Measurements from ENCODE around the gene SYDE1. TPM values are rescaled to one million over a fixed set of nuclear protein-coding genes. Genes with fewer than 3 reads are reported as not detected.
A peak's percentile ranks its signal among the peaks of the same experiment; 100 is the strongest.

The SYDE1 gene
- total and polyA plus RNA-seq, 2 of the 4 experiments (the other 2 are of a cell fraction): 19.4 to 64.9 TPM

DNA sequence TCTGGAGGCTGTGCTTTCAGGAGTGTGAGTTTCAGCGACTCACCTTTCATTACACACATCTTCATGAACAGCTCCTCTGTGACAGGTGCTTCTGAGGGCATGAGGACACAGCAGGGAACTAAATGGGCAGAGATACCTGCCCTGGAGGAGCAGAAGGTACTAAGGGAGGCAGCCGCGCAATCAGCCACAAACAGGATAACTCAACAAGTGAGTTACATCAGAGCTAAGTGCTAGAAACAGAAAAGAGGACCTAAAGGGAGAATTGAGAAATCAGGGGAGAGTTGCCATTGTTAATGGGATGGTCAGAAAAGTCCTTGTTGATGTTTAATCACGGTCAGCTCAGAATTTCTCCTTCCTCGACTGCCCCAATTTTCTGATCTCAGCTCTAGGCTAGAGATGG lies 42.5 kb downstream of the SYDE1 start:
- peaks cover 5% of the 10 kb centered on the region for H3K9me1 ChIP-seq (ENCODE audit: insufficient read depth, low read length)
- in situ Hi-C loops (cut with MboI; ENCODE audit: low sequenced_read_pairs): no loop called here
- DNase-seq: no peak
- no peak overlapping the region for H3K18ac ChIP-seq (ENCODE audit: low read depth, low read length)
- no peaks in the 10 kb centered on the region for H3K79me1 ChIP-seq (ENCODE audit: low read depth in 1 of 2, low read length in 2 of 2)
- no peak for ATAC-seq (ENCODE audit: low read depth)
- CTCF ChIA-PET: interaction anchor here (1.0 to 1.4 kb wide), 3 partner anchors 17 to 58 kb away, joined by 3 to 10 read pairs (median 5); no protein-coding TSS in a partner anchor
- no peak overlapping the region for H4K5ac ChIP-seq (ENCODE audit: low read depth, low read length)
- H2AK9ac ChIP-seq (replicated peaks; ENCODE audit: low read depth, low read length, poor library complexity): no peak overlapping the region
- no peak overlapping the region for H3K14ac ChIP-seq (replicated peaks; ENCODE audit: low read depth, low read length)
- BruUV-seq (replicated peaks): no TSS peak
- no peaks in the 10 kb centered on the region for H3K36me3 ChIP-seq (ENCODE audit: control insufficient read depth, insufficient read depth, low read length)
- no peak overlapping the region for H4K8ac ChIP-seq (ENCODE audit: low read depth in 2 of 2, low read length in 2 of 2)
- H2BK20ac ChIP-seq (ENCODE audit: low read depth, low read length): peak overlapping the region; percentile 52; the same call in 1 of the 2 replicates
- H3K9me3 ChIP-seq (ENCODE audit: control insufficient read depth, insufficient read depth, low read length): peaks cover 3% of the 10 kb centered on the region
- TF ChIP-seq RAD21 (IDR thresholded peaks at IDR 0.05; ENCODE audit: low read length) (no peak), CEBPB (IDR thresholded peaks at IDR 0.05; ENCODE audit: low read depth, low read length) (no peak), RFX5 (IDR thresholded peaks at IDR 0.05; ENCODE audit: low read depth, low read length) (no peak), MAFK (IDR thresholded peaks at IDR 0.05; ENCODE audit: low read depth, low read length) (no peak), BHLHE40 (IDR thresholded peaks at IDR 0.05; ENCODE audit: low read depth, low read length) (no peak), MAZ (IDR thresholded peaks at IDR 0.05; ENCODE audit: borderline replicate concordance, low read depth, low read length) (no peak), ELK1 (IDR thresholded peaks at IDR 0.05; ENCODE audit: borderline replicate concordance, low read depth, low read length) (no peak), MXI1 (IDR thresholded peaks at IDR 0.05; ENCODE audit: borderline replicate concordance, low read depth, low read length) (no peak), USF2 (IDR thresholded peaks at IDR 0.05; ENCODE audit: low read depth, low read length) (no peak)
- no peak overlapping the region for H3K4me3 ChIP-seq (ENCODE audit: insufficient read depth, low read depth, low read length)
- WGBS, 2 experiments (ENCODE audit: extremely low coverage in 2 of 2, insufficient read length in 1 of 2): 80% methylated on average over 1 of the region's 5 CpGs; no CpG with 5 or more reads in 1 of the 2 experiments
- H3K56ac ChIP-seq (ENCODE audit: extremely low read depth, insufficient read depth, low read length): no peak overlapping the region
- H3K4me1 ChIP-seq (ENCODE audit: control insufficient read depth, insufficient read depth, low read length): peaks cover 1% of the 10 kb centered on the region; the same call in 1 of the 2 replicates
- peaks cover 6% of the 10 kb centered on the region; the same call in 1 of the 2 replicates for H3K27me3 ChIP-seq (ENCODE audit: control insufficient read depth, insufficient read depth, low read length)
- H4K20me1 ChIP-seq (ENCODE audit: insufficient read depth, low read length): no peaks in the 10 kb centered on the region
- no peak overlapping the region for H3K9ac ChIP-seq (ENCODE audit: low read depth, low read length)
- H2AK5ac ChIP-seq (ENCODE audit: low read depth, low read length): 0 out of 2 replicates have a peak overlapping the region, but pooled peaks have one; percentile 15
- dilution Hi-C loops (cut with HindIII; ENCODE audit: low sequenced_read_pairs, unreplicated experiment): no loop called here
- no peak overlapping the region for H2BK120ac ChIP-seq (ENCODE audit: low read depth, low read length)
- no peak overlapping the region for H2AFZ ChIP-seq (replicated peaks; ENCODE audit: low read length, poor library complexity)
- 0 out of 2 replicates have a peak overlapping the region, but pooled peaks have one; percentile 29 for H3K4ac ChIP-seq (ENCODE audit: low read depth, low read length)
- H2BK15ac ChIP-seq (ENCODE audit: low read depth, low read length): no peak overlapping the region; the same call in 2 of the 3 replicates
- no peak overlapping the region for H3K23ac ChIP-seq (ENCODE audit: low read depth, low read length)
- H2BK5ac ChIP-seq (ENCODE audit: low read depth, low read length, poor library complexity, severe bottlenecking): no peak overlapping the region
- H4K91ac ChIP-seq (ENCODE audit: insufficient read depth, low read depth, low read length): no peak overlapping the region
- intact Hi-C loops (cut with micrococcal nuclease): loop anchor here (1.0 to 2.0 kb wide), 3 partner anchors 49 to 407 kb away; no protein-coding TSS in a partner anchor
- H3K4me2 ChIP-seq (ENCODE audit: low read depth, low read length): no peak overlapping the region
- no peak overlapping the region for H3K27ac ChIP-seq (ENCODE audit: insufficient read depth, low read length)
- POLR2A ChIA-PET (ENCODE audit: unreplicated experiment): no interaction called here

Data from IMR-90 (cell line).